ENCODE data around the gene RAB1A. TPM values are rescaled to one million over a fixed set of nuclear protein-coding genes. Genes with fewer than 3 reads are reported as not detected.

The RAB1A gene
- total and polyA plus RNA-seq, 2 of the 13 experiments (the other 11 are each of a cell fraction or from before 2014, with no cell fraction given): 206 to 226 TPM

DNA sequence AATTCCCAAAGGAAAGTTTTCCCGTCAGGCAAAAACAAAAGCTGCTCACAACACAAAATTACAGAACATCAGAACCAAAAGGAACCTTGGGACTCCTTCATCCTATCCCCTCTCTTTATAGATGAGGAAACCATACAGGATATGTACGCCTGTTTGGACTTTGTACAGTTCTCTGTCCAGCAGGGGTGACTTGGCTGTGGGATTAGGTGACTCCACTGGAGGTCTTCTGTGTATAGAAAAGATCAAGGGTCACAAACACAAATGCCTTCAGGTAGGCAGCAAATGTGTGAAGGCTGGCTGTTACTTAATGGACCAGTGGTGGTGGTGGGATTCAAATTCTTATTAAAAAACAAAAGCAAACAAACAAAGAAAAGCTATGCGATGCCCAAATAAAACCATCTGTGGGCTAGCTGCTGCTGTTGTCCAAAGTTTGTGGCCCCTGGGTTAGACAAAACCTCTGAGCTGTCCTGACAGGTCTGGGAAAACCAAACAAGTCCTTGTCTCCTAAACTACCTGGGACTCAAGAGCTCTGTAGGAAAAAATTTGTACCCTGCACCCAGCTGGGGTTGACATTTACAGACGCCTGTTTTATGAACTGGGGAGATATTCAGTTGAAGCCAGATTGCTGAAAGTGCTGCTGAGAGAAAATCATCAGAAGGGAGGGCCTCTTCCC is 75.0 kb downstream of the RAB1A start (continued):
- TF ChIP-seq, protein P1, sequence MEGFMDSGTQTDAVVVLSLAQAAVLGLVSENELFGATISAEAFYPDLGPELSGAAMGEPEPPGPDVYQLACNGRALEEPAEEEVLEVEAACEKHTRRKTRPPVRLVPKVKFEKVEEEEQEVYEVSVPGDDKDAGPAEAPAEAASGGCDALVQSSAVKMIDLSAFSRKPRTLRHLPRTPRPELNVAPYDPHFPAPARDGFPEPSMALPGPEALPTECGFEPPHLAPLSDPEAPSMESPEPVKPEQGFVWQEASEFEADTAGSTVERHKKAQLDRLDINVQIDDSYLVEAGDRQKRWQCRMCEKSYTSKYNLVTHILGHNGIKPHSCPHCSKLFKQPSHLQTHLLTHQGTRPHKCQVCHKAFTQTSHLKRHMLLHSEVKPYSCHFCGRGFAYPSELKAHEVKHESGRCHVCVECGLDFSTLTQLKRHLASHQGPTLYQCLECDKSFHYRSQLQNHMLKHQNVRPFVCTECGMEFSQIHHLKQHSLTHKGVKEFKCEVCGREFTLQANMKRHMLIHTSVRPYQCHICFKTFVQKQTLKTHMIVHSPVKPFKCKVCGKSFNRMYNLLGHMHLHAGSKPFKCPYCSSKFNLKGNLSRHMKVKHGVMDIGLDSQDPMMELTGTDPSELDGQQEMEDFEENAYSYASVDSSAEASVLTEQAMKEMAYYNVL (CRISPR knock-in tag; IDR thresholded peaks at IDR 0.05; ENCODE audit: borderline replicate concordance): no peak
- TF ChIP-seq KAT8 (CRISPR knock-in tag; IDR thresholded peaks at IDR 0.05) (peak; percentile 23; the same call in 1 of the 2 replicates), ZNF446 (CRISPR knock-in tag; IDR thresholded peaks at IDR 0.05) (no peak), ZNF160 (CRISPR knock-in tag; IDR thresholded peaks at IDR 0.05) (no peak), ZSCAN25 (CRISPR knock-in tag; IDR thresholded peaks at IDR 0.05) (peak; percentile 40; the same call in 1 of the 2 replicates), ZNF709 (CRISPR knock-in tag; IDR thresholded peaks at IDR 0.05) (no peak), HDAC2 (CRISPR knock-in tag; IDR thresholded peaks at IDR 0.05) (0 out of 2 replicates have a peak, but pooled peaks have one; percentile 25)
- TF ChIP-seq, protein P2, sequence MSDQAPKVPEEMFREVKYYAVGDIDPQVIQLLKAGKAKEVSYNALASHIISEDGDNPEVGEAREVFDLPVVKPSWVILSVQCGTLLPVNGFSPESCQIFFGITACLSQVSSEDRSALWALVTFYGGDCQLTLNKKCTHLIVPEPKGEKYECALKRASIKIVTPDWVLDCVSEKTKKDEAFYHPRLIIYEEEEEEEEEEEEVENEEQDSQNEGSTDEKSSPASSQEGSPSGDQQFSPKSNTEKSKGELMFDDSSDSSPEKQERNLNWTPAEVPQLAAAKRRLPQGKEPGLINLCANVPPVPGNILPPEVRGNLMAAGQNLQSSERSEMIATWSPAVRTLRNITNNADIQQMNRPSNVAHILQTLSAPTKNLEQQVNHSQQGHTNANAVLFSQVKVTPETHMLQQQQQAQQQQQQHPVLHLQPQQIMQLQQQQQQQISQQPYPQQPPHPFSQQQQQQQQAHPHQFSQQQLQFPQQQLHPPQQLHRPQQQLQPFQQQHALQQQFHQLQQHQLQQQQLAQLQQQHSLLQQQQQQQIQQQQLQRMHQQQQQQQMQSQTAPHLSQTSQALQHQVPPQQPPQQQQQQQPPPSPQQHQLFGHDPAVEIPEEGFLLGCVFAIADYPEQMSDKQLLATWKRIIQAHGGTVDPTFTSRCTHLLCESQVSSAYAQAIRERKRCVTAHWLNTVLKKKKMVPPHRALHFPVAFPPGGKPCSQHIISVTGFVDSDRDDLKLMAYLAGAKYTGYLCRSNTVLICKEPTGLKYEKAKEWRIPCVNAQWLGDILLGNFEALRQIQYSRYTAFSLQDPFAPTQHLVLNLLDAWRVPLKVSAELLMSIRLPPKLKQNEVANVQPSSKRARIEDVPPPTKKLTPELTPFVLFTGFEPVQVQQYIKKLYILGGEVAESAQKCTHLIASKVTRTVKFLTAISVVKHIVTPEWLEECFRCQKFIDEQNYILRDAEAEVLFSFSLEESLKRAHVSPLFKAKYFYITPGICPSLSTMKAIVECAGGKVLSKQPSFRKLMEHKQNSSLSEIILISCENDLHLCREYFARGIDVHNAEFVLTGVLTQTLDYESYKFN (CRISPR knock-in tag; conservative IDR thresholded peaks at IDR 0.05): peak; percentile 67
- TF ChIP-seq, protein P3, sequence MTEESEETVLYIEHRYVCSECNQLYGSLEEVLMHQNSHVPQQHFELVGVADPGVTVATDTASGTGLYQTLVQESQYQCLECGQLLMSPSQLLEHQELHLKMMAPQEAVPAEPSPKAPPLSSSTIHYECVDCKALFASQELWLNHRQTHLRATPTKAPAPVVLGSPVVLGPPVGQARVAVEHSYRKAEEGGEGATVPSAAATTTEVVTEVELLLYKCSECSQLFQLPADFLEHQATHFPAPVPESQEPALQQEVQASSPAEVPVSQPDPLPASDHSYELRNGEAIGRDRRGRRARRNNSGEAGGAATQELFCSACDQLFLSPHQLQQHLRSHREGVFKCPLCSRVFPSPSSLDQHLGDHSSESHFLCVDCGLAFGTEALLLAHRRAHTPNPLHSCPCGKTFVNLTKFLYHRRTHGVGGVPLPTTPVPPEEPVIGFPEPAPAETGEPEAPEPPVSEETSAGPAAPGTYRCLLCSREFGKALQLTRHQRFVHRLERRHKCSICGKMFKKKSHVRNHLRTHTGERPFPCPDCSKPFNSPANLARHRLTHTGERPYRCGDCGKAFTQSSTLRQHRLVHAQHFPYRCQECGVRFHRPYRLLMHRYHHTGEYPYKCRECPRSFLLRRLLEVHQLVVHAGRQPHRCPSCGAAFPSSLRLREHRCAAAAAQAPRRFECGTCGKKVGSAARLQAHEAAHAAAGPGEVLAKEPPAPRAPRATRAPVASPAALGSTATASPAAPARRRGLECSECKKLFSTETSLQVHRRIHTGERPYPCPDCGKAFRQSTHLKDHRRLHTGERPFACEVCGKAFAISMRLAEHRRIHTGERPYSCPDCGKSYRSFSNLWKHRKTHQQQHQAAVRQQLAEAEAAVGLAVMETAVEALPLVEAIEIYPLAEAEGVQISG (CRISPR knock-in tag; IDR thresholded peaks at IDR 0.05): no peak
- TF ChIP-seq, protein P4, sequence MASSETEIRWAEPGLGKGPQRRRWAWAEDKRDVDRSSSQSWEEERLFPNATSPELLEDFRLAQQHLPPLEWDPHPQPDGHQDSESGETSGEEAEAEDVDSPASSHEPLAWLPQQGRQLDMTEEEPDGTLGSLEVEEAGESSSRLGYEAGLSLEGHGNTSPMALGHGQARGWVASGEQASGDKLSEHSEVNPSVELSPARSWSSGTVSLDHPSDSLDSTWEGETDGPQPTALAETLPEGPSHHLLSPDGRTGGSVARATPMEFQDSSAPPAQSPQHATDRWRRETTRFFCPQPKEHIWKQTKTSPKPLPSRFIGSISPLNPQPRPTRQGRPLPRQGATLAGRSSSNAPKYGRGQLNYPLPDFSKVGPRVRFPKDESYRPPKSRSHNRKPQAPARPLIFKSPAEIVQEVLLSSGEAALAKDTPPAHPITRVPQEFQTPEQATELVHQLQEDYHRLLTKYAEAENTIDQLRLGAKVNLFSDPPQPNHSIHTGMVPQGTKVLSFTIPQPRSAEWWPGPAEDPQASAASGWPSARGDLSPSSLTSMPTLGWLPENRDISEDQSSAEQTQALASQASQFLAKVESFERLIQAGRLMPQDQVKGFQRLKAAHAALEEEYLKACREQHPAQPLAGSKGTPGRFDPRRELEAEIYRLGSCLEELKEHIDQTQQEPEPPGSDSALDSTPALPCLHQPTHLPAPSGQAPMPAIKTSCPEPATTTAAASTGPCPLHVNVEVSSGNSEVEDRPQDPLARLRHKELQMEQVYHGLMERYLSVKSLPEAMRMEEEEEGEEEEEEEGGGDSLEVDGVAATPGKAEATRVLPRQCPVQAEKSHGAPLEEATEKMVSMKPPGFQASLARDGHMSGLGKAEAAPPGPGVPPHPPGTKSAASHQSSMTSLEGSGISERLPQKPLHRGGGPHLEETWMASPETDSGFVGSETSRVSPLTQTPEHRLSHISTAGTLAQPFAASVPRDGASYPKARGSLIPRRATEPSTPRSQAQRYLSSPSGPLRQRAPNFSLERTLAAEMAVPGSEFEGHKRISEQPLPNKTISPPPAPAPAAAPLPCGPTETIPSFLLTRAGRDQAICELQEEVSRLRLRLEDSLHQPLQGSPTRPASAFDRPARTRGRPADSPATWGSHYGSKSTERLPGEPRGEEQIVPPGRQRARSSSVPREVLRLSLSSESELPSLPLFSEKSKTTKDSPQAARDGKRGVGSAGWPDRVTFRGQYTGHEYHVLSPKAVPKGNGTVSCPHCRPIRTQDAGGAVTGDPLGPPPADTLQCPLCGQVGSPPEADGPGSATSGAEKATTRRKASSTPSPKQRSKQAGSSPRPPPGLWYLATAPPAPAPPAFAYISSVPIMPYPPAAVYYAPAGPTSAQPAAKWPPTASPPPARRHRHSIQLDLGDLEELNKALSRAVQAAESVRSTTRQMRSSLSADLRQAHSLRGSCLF (CRISPR knock-in tag; IDR thresholded peaks at IDR 0.05; ENCODE audit: borderline replicate concordance): no peak
- TF ChIP-seq, protein P5, sequence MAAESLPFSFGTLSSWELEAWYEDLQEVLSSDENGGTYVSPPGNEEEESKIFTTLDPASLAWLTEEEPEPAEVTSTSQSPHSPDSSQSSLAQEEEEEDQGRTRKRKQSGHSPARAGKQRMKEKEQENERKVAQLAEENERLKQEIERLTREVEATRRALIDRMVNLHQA (CRISPR knock-in tag; IDR thresholded peaks at IDR 0.05): no peak
- TF ChIP-seq, protein P6, sequence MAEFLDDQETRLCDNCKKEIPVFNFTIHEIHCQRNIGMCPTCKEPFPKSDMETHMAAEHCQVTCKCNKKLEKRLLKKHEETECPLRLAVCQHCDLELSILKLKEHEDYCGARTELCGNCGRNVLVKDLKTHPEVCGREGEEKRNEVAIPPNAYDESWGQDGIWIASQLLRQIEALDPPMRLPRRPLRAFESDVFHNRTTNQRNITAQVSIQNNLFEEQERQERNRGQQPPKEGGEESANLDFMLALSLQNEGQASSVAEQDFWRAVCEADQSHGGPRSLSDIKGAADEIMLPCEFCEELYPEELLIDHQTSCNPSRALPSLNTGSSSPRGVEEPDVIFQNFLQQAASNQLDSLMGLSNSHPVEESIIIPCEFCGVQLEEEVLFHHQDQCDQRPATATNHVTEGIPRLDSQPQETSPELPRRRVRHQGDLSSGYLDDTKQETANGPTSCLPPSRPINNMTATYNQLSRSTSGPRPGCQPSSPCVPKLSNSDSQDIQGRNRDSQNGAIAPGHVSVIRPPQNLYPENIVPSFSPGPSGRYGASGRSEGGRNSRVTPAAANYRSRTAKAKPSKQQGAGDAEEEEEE (CRISPR knock-in tag; IDR thresholded peaks at IDR 0.05; ENCODE audit: borderline replicate concordance): no peak
